Ascending aorta (tissue), 2 donors: Measurements from ENCODE around the gene ASB7. TPM values are rescaled to one million over a fixed set of nuclear protein-coding genes. Genes with fewer than 3 reads are reported as not detected.

ENCODE experiments used
- DNase-seq, 2 donors: peaks; one replicate each; pipeline ENCODE4 v3.0.0-alpha.2; 2019; ENCODE audit warnings: low spot score in 2 of 2
- H3K27ac ChIP-seq, 2 donors: fragments of 200-600 bp; sonication (generic); one replicate each; pipeline ENCODE4 v1.5.1; 2016 to 2017; ENCODE audit warnings: mild to moderate bottlenecking in 1 of 2
- H3K27me3 ChIP-seq: fragments of 200-600 bp; sonication (generic); one replicate; pipeline ENCODE4 v1.5.1; 2017
- H3K36me3 ChIP-seq, 2 donors: fragments of 200-600 bp; sonication (generic); one replicate each; pipeline ENCODE4 v1.5.1; 2016
- H3K4me1 ChIP-seq, 2 donors: fragments of 200-600 bp; sonication (generic); one replicate each; pipeline ENCODE4 v1.5.1; 2016 to 2017; ENCODE audit warnings: mild to moderate bottlenecking in 1 of 2
- H3K4me3 ChIP-seq, 2 donors: fragments of 200-600 bp; sonication (generic); one replicate each; pipeline ENCODE4 v1.5.1; 2016 to 2017; ENCODE audit warnings: mild to moderate bottlenecking in 1 of 2
- H3K9me3 ChIP-seq, 2 donors: fragments of 200-600 bp; sonication (generic); one replicate each; pipeline ENCODE4 v1.5.1; 2016
- intact Hi-C: fragments of 100-400 bp; cut with DNase I; formaldehyde crosslinking; loops from one replicate; pipeline ENCODE4 v1.15.1; 2023
- total RNA-seq: library from RNA; depleted of rRNA; stranded (reverse); fragments of >200 nt; gene quantifications from one replicate; pipeline ENCODE4 v1.1.0, GENCODE V29; 2016
- TF ChIP-seq, protein P1 (sequence below), 3 experiments: fragments of 200-600 bp in 2 of 3; fragments of 450-650 bp in 1 of 3; sonication (generic) in 2 of 3; IDR thresholded peaks; one replicate each; pipeline ENCODE4 v1.5.1; 2016 to 2019; ENCODE audit warnings: antibody characterized with exemption in 3 of 3, mild to moderate bottlenecking in 1 of 3, moderate library complexity in 1 of 3

The ASB7 gene
- total RNA-seq, 1 donor from 2014 or later, result 9.3 TPM

DNA sequence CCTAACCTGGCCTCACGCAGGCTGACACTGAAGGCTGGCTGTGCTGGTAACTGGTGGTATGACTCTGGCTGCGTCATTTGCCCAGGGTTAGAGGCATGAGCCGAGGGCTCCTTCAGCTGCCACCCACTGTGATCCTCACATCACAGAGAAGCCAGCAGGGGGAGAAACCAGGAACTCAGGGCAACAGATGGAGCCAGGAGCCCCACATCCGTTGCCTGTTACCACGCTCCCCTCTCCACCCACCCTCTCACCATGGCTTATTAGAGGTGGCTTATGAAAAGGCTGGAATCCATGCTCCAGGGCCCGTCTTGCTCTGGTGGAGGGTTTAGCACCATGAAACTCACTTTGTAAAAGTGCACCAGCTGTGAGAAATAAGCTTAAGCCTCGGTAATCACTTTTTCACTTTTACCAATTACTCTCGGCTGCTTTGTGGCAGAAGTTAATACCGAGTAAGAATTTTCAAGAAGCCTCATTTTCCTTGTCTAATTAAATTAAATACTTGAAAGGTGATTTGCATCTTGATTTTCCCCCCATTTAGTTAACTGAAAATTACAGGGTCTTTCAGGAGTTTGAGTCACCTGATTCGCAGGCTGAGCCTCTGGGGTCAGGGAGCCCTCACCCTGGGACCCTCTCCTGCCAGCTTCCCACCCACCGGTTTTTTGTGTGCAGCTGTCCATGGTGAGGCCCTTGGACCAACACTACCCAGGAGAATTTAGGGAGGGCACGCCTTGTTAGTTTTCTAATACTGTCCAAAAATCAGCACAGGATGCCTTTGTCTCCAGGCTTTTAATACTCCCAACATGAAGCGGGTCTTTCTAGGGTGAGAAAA is 60.9 kb downstream of the ASB7 start:
- H3K27ac ChIP-seq, result no peak overlapping the region
- H3K4me3 ChIP-seq, result no peak overlapping the region
- H3K4me1 ChIP-seq, result no peaks in the 10 kb centered on the region
- no peak for DNase-seq
- intact Hi-C loops, result no loop called here
- H3K36me3 ChIP-seq, result no peaks in the 10 kb centered on the region
- no peaks in the 10 kb centered on the region for H3K27me3 ChIP-seq
- TF ChIP-seq, protein P1, sequence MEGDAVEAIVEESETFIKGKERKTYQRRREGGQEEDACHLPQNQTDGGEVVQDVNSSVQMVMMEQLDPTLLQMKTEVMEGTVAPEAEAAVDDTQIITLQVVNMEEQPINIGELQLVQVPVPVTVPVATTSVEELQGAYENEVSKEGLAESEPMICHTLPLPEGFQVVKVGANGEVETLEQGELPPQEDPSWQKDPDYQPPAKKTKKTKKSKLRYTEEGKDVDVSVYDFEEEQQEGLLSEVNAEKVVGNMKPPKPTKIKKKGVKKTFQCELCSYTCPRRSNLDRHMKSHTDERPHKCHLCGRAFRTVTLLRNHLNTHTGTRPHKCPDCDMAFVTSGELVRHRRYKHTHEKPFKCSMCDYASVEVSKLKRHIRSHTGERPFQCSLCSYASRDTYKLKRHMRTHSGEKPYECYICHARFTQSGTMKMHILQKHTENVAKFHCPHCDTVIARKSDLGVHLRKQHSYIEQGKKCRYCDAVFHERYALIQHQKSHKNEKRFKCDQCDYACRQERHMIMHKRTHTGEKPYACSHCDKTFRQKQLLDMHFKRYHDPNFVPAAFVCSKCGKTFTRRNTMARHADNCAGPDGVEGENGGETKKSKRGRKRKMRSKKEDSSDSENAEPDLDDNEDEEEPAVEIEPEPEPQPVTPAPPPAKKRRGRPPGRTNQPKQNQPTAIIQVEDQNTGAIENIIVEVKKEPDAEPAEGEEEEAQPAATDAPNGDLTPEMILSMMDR (IDR thresholded peaks at IDR 0.05), result no peak
- no peaks in the 10 kb centered on the region for H3K9me3 ChIP-seq

DNA sequence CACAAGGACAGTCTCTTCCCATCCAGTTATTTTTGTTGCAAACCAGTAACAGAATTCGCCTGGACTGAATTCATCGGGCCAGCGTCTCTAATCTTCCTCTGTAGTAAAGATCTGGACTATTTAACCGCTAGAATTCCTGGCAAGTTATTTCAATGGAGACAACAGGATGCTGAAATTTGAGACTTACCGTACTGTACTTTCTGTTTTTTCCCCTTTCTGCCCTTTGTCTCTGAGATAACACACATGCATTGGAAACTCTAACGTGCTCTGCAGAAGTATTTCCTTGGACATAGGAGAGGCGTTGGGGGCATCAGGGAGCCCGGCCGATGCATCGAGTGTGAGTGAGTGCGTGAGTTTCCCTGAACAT is 61.5 kb downstream of the ASB7 start:
- intact Hi-C loops, result no loop called here
- Histone ChIP-seq H3K27ac (no peak overlapping the region), H3K27me3 (no peaks in the 10 kb centered on the region), H3K4me3 (no peak overlapping the region), H3K36me3 (no peaks in the 10 kb centered on the region), H3K4me1 (no peaks in the 10 kb centered on the region), H3K9me3 (no peaks in the 10 kb centered on the region)
- TF ChIP-seq, protein P1 (IDR thresholded peaks at IDR 0.05), result no peak
- no peak for DNase-seq

DNA sequence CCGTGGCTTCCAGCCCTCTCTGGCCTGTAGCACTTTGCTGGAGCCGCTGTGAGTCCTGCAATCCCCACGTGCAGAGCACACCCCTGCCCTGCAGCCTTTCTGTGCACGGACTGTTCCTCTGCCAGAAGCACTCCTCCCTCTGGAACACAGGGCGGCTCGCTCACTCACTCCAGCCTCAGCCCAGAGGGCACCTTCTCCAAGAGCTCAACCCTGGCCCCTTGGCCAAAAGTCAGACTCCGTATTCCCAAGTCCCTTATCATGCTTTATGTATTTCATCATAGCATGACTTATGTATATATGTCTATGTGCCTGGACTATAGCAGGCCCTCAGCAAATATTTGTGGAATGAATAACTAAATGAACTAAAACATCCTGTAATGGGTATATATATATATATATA is 63.2 kb downstream of the ASB7 start:
- TF ChIP-seq, protein P1 (IDR thresholded peaks at IDR 0.05), result no peak

DNA sequence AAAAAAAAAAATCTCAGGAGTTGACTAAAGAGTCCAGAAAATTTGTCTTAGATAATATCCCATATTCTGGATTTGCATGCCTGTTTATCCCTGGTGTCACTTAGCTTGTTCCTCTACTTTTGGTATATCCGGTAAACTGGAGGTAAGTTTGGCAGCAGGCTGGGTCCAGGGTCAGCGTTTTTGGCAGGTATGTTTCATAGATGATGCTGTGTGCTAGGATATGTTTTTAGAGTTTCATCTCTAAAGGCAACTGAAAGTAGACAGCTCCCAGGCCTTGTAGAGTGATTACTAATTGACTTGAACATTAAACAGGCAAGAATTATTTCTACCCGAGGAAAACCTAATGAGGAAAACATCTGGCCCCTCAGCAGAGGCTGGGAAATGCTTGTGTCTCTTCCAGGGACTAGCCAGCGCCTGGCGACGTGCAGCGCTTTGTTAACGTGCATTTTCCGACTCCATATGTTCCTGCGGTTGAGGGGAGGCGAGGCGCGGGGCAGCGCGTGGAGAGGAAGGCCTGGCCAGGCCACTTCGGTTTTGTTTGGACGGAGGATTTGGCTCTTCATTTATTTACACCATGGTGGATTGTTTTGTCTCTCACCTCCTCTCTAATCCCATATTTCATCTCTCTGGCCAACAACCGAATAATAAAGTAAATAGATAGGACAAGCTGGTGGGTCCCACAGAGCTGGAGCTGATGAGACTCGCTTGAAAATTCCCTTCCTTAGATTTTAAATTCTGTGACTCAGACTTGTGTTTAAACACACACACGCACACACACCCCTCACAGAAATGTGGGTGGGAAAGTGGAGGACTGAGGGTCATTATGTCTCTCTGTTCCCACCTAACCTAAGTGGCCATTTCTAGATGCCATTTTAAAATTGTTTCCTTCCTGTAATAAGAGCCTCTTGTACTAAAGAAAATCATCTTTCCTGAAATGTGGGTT is 65.3 kb downstream of the ASB7 start:
- DNase-seq, result no peak
- Histone ChIP-seq H3K9me3 (no peaks in the 10 kb centered on the region), H3K4me3 (no peak overlapping the region), H3K4me1 (no peaks in the 10 kb centered on the region), H3K36me3 (no peaks in the 10 kb centered on the region), H3K27me3 (no peaks in the 10 kb centered on the region), H3K27ac (no peak overlapping the region)
- intact Hi-C loops, result no loop called here
- TF ChIP-seq, protein P1 (IDR thresholded peaks at IDR 0.05), result no peak

More for the DNA sequence above, 63.2 kb downstream of the ASB7 start:
- no peak overlapping the region for H3K27ac ChIP-seq
- no peak overlapping the region for H3K4me3 ChIP-seq
- H3K36me3 ChIP-seq, result no peaks in the 10 kb centered on the region
- H3K9me3 ChIP-seq, result no peaks in the 10 kb centered on the region
- H3K27me3 ChIP-seq, result no peaks in the 10 kb centered on the region
- intact Hi-C loops, result no loop called here
- H3K4me1 ChIP-seq, result no peaks in the 10 kb centered on the region
- DNase-seq, result no peak

DNA sequence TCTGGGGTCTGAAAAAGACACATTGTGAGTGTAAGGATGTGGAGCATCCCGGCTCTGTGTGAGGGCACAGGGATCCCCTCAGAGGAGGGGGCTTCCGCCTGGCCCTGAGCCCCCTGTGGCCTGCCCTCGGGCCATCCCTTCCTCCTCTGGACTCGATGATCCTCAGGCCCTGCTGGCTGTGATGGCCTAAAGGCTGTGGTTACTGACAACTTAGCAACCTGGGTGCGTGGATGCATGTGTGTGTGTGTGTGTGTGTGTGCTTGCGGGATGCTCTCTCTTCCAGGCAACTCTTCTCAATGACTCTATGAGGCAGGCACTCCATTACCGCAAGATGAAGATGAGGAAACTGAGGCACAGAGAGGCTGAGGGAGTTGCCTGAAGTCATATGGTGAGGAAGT is 66.0 kb downstream of the ASB7 start:
- no peak overlapping the region for H3K4me3 ChIP-seq
- H3K36me3 ChIP-seq, result no peaks in the 10 kb centered on the region
- no peaks in the 10 kb centered on the region for H3K9me3 ChIP-seq
- no peaks in the 10 kb centered on the region for H3K27me3 ChIP-seq
- no peak for DNase-seq
- H3K4me1 ChIP-seq, result no peaks in the 10 kb centered on the region
- TF ChIP-seq, protein P1 (IDR thresholded peaks at IDR 0.05), result no peak
- H3K27ac ChIP-seq, result no peak overlapping the region
- intact Hi-C loops, result no loop called here
